Muscle layer of duodenum (tissue), 2 donors: Measurements from ENCODE around the gene CRYBB1.

ENCODE experiments used
- H3K27ac ChIP-seq: one replicate; pipeline ENCODE4 v1.7.0; 2013; ENCODE audit warnings: mild to moderate bottlenecking, low read length
- H3K27me3 ChIP-seq: one replicate; pipeline ENCODE4 v1.7.0; 2013; ENCODE audit warnings: low read depth, mild to moderate bottlenecking, control low read depth, low read length
- H3K36me3 ChIP-seq, 2 donors: one replicate each; pipeline ENCODE4 v1.7.0; 2013; ENCODE audit warnings: low read length in 2 of 2, control low read depth in 1 of 2, mild to moderate bottlenecking in 1 of 2; ENCODE audit not compliant: insufficient read depth in 2 of 2, control insufficient read depth in 1 of 2
- H3K4me1 ChIP-seq, 2 donors: one replicate each; pipeline ENCODE4 v1.7.0; 2013; ENCODE audit warnings: low read length in 2 of 2, mild to moderate bottlenecking in 2 of 2, control low read depth in 1 of 2, moderate library complexity in 1 of 2; ENCODE audit not compliant: insufficient read depth in 2 of 2, control insufficient read depth in 1 of 2
- H3K4me3 ChIP-seq, 2 donors: one replicate each; pipeline ENCODE4 v1.7.0; 2013; ENCODE audit warnings: low read length in 2 of 2, low read depth in 1 of 2, mild to moderate bottlenecking in 1 of 2
- H3K9me3 ChIP-seq, 2 donors: one replicate each; pipeline ENCODE4 v1.7.0; 2013; ENCODE audit warnings: low read length in 2 of 2, control low read depth in 1 of 2, mild to moderate bottlenecking in 1 of 2; ENCODE audit not compliant: control insufficient read depth in 1 of 2
- donor health status: healthy.

CRYBB1 gene

GRCh38 chr22:26599505-26599904 is 18.3 kb downstream of the CRYBB1 start:
- Histone ChIP-seq H3K27ac (no peak overlapping the region), H3K9me3 (no peaks in the 10 kb centered on the region), H3K36me3 (no peaks in the 10 kb centered on the region), H3K27me3 (no peaks in the 10 kb centered on the region), H3K4me3 (no peak overlapping the region), H3K4me1 (no peaks in the 10 kb centered on the region)

DNA sequence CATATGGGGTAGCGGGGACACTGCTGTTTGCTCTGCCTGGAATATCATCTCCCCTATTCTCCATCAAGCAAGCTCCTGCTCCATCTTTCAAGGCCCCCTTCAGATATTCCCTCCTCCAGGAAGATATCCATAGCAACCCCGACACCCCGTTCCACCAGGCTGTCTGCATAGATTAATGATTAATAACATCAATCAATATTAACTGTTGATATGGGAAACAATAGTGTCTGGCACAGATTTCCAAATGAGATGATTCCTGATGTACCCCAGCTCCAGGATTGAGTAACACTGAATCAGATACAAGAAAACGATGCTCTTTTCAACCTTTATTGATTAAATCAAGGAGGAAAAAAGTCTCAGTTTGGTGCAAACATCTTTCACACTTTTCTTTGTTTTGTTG is 20.3 kb downstream of the CRYBB1 start:
- Histone ChIP-seq H3K4me1 (peaks cover 0 to 2% of the 10 kb centered on the region in 2 donors), H3K27me3 (no peaks in the 10 kb centered on the region), H3K4me3 (no peak overlapping the region), H3K9me3 (no peaks in the 10 kb centered on the region), H3K27ac (no peak overlapping the region), H3K36me3 (no peaks in the 10 kb centered on the region)

DNA sequence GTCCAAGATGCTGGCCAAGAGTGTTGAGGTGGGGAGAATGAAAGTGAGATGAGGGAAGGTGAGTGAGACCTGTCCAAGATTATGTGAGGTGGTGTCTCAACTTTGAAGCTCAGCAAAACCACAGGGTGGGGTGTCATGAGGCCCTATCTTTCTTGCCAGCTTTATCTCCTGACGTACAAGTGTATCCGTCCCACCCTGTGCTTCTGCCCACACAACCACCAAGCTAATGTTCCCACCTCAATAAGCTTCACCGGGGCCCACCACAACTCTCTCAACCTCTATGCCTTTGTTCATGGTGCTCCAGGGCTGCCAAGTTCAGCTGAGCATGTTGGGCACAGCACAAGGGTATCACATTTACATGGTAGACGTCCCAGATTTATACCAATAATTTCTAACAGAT is 20.8 kb downstream of the CRYBB1 start:
- H3K27me3 ChIP-seq, result no peaks in the 10 kb centered on the region
- H3K4me3 ChIP-seq, result no peak overlapping the region
- no peaks in the 10 kb centered on the region for H3K36me3 ChIP-seq
- H3K4me1 ChIP-seq, result peaks cover 0 to 6% of the 10 kb centered on the region in 2 donors
- H3K9me3 ChIP-seq, result no peaks in the 10 kb centered on the region
- no peak overlapping the region for H3K27ac ChIP-seq

GRCh38 chr22:26593763-26594162 is 24.1 kb downstream of the CRYBB1 start:
- no peak overlapping the region for H3K27ac ChIP-seq
- no peaks in the 10 kb centered on the region for H3K36me3 ChIP-seq
- H3K27me3 ChIP-seq, result no peaks in the 10 kb centered on the region
- H3K4me3 ChIP-seq, result no peak overlapping the region
- H3K4me1 ChIP-seq, result peaks cover 11 to 15% of the 10 kb centered on the region in 2 donors
- H3K9me3 ChIP-seq, result no peaks in the 10 kb centered on the region

DNA sequence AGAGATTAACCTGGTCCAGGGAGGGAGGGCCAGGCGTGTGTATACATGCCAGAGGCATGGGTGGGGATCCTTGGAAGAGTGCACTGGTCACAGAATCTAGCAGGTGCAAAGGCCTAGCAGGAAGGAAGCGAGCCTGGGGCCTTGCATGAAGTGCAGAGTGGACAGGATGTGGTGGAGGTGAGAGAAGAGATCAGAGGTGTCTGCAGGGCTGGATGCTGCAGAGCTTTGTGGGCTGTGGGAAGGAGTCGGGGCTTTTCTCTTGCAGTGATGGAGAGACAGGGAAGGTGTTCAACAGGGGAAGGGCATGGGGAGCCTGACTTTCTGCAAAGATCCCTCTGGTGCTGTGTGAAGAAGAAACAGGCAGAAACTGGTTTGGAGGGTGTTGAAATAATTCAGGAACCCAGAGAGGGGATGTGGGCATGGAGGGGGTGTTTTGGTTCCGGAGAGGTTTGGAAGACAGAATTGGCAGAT is 25.4 kb downstream of the CRYBB1 start:
- no peaks in the 10 kb centered on the region for H3K36me3 ChIP-seq
- H3K27me3 ChIP-seq, result no peaks in the 10 kb centered on the region
- no peak overlapping the region for H3K27ac ChIP-seq
- H3K4me1 ChIP-seq, result peaks cover 11 to 18% of the 10 kb centered on the region in 2 donors
- no peak overlapping the region for H3K4me3 ChIP-seq
- H3K9me3 ChIP-seq, result no peaks in the 10 kb centered on the region

GRCh38 chr22:26589845-26590736 is 27.7 kb downstream of the CRYBB1 start, which contains the start of gene TPST2:
TPST2 (minus strand) TSS chr22:26590132; CDS start chr22:26541630, 48,502 bp downstream.
- peak within 1 kb of the TSS; percentile 53 for H3K27ac ChIP-seq
- H3K4me3 ChIP-seq, result peak within 1 kb of the TSS; percentile 82 to 86
- H3K27me3 ChIP-seq, result no peaks in the 10 kb centered on the region
- H3K9me3 ChIP-seq, result no peaks in the 10 kb centered on the region
- peaks cover 11 to 21% of the 10 kb centered on the region in 2 donors for H3K4me1 ChIP-seq
- H3K36me3 ChIP-seq, result no peaks in the 10 kb centered on the region

DNA sequence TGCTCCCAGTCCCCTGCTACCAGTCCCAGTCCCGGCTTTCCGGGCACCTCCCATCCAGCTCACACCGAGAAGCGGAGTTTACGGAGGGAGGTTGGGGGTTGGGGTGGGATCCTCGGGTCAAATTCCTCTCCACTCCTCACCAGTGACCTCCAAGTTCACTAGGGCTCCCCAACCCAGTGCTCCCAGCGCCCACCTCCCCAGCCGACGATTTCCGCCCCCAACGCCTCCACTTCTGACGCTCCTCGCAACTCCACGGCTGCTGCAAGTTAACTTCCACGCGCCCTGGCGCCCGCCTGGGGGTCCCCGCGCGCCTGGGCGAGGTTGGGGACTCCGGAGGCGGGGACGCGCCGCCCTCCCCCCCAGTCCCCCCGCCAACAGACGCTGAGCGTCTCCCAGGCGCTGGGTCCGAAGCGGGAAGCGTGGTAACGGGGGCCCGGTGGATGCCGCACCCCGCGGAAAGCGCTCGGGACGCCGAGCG is 28.4 kb downstream of the CRYBB1 start:
- H3K36me3 ChIP-seq, result no peaks in the 10 kb centered on the region
- H3K4me1 ChIP-seq, result peaks cover 11 to 21% of the 10 kb centered on the region in 2 donors
- H3K9me3 ChIP-seq, result no peaks in the 10 kb centered on the region
- peak overlapping the region; percentile 45 for H3K27ac ChIP-seq
- no peaks in the 10 kb centered on the region for H3K27me3 ChIP-seq
- peak overlapping the region; percentile 70 to 82 for H3K4me3 ChIP-seq

GRCh38 chr22:26588729-26589366 is 29.0 kb downstream of the CRYBB1 start:
- H3K27me3 ChIP-seq, result no peaks in the 10 kb centered on the region
- H3K36me3 ChIP-seq, result peaks cover 0 to 3% of the 10 kb centered on the region in 2 donors
- no peaks in the 10 kb centered on the region for H3K9me3 ChIP-seq
- H3K4me1 ChIP-seq, result peaks cover 11 to 21% of the 10 kb centered on the region in 2 donors
- H3K27ac ChIP-seq, result peak overlapping the region; percentile 45
- peak overlapping the region; percentile 70 to 82 for H3K4me3 ChIP-seq

- no peaks in the 10 kb centered on the region for H3K27me3 ChIP-seq
- H3K4me1 ChIP-seq, result peaks cover 11 to 21% of the 10 kb centered on the region in 2 donors
- H3K9me3 ChIP-seq, result no peaks in the 10 kb centered on the region
- peaks cover 0 to 3% of the 10 kb centered on the region in 2 donors for H3K36me3 ChIP-seq
- no peak overlapping the region for H3K27ac ChIP-seq
- H3K4me3 ChIP-seq, result no peak overlapping the region
Observed at GRCh38 chr22:26587991-26588613, 29.7 kb downstream of the CRYBB1 start.

GRCh38 chr22:26586556-26587325 is 31.1 kb downstream of the CRYBB1 start:
- Histone ChIP-seq H3K4me1 (peaks cover 11 to 13% of the 10 kb centered on the region in 2 donors), H3K4me3 (no peak overlapping the region), H3K27ac (no peak overlapping the region)

More at GRCh38 chr22:26586556-26587325, 31.1 kb downstream of the CRYBB1 start:
- Histone ChIP-seq H3K27me3 (no peaks in the 10 kb centered on the region), H3K9me3 (no peaks in the 10 kb centered on the region), H3K36me3 (peaks cover 0 to 3% of the 10 kb centered on the region in 2 donors)
